ENCODE results near the gene SERTAD2. TPM values are rescaled to one million over a fixed set of nuclear protein-coding genes. Genes with fewer than 3 reads are reported as not detected.

SERTAD2 gene
- total and polyA plus RNA-seq, 2 donors (not counting 3 experiments of a cell fraction or from before 2014, with no cell fraction given) = 5.5 to 11.2 TPM

DNA sequence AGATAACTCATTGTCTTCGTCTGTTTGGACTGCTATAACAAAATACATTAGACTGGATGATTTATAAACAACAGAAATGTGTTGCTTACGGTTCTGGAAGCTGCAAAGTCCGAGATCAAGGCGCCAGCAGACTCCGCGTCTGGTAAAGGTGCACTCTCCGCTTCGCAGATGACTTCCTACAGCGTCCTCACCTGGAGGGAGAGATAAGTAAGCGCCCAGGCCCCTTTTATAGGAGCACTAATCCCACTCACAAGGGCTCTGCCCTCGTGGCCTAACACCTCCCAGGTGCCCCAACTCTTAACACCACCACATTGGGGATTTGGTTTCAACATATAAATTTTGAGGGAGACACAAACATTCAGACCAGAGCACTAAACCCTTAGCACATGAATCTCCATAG, 51.3 kb downstream of the SERTAD2 start:
- dilution Hi-C loops (cut with MboI; ENCODE audit: extremely low pct_ligation_motif_present, low sequenced_read_pairs) (no loop called here), intact Hi-C loops (cut with micrococcal nuclease) (no loop called here)
- H2AFZ ChIP-seq (ENCODE audit: low read depth, low read length) = no peak overlapping the region
- no TSS peak for BruUV-seq (replicated peaks)
- H3K9ac ChIP-seq (replicated peaks; ENCODE audit: extremely low read depth, insufficient read depth, low read length) = no peak overlapping the region
- no peaks in the 10 kb centered on the region for H3K79me2 ChIP-seq (ENCODE audit: control insufficient read depth, insufficient read depth, low read length)
- H3K9me3 ChIP-seq (replicated peaks; ENCODE audit: control insufficient read depth, insufficient read depth, low read length) = no peaks in the 10 kb centered on the region
- FAIRE-seq = no peak
- H3K9me1 ChIP-seq (replicated peaks; ENCODE audit: control insufficient read depth, extremely low read depth, insufficient read depth, low read length) = no peaks in the 10 kb centered on the region
- no peak for DNase-seq (ENCODE audit: low read depth, low spot score)
- H3K4me2 ChIP-seq (ENCODE audit: insufficient read depth, low read length) = no peak overlapping the region
- H3K27ac ChIP-seq (ENCODE audit: insufficient read depth, low read depth, low read length) = no peak overlapping the region
- no peaks in the 10 kb centered on the region for H3K36me3 ChIP-seq (ENCODE audit: control insufficient read depth in 2 of 2, extremely low read depth in 1 of 2, insufficient read depth in 2 of 2, low read length in 2 of 2)
- POLR2A ChIA-PET = no interaction called here
- CTCF ChIA-PET = no interaction called here
- H3K27me3 ChIP-seq (ENCODE audit: control insufficient read depth in 2 of 2, insufficient read depth in 2 of 2, low read length in 2 of 2) = no peaks in the 10 kb centered on the region
- TF ChIP-seq EZH2 (IDR thresholded peaks at IDR 0.05; ENCODE audit: borderline replicate concordance, low read depth, low read length, severe bottlenecking) (no peak), GATA2 (IDR thresholded peaks at IDR 0.05; ENCODE audit: insufficient read depth, insufficient read length, low read depth, low read length) (no peak), POLR2A (IDR thresholded peaks at IDR 0.05; ENCODE audit: low read depth, low read length) (no peak), JUN (IDR thresholded peaks at IDR 0.05; ENCODE audit: borderline replicate concordance, insufficient read depth, insufficient read length, low read depth) (no peak), MYC (IDR thresholded peaks at IDR 0.05; ENCODE audit: low read depth, low read length) (no peak), FOS (IDR thresholded peaks at IDR 0.05; ENCODE audit: borderline replicate concordance, insufficient read depth, low read length) (no peak), POLR2AphosphoS5 (IDR thresholded peaks at IDR 0.05; ENCODE audit: insufficient read depth, low read depth, low read length) (no peak)
- TF ChIP-seq, protein P1, sequence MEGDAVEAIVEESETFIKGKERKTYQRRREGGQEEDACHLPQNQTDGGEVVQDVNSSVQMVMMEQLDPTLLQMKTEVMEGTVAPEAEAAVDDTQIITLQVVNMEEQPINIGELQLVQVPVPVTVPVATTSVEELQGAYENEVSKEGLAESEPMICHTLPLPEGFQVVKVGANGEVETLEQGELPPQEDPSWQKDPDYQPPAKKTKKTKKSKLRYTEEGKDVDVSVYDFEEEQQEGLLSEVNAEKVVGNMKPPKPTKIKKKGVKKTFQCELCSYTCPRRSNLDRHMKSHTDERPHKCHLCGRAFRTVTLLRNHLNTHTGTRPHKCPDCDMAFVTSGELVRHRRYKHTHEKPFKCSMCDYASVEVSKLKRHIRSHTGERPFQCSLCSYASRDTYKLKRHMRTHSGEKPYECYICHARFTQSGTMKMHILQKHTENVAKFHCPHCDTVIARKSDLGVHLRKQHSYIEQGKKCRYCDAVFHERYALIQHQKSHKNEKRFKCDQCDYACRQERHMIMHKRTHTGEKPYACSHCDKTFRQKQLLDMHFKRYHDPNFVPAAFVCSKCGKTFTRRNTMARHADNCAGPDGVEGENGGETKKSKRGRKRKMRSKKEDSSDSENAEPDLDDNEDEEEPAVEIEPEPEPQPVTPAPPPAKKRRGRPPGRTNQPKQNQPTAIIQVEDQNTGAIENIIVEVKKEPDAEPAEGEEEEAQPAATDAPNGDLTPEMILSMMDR (IDR thresholded peaks at IDR 0.05; ENCODE audit: extremely low read depth in 1 of 2, insufficient read depth in 1 of 2, low read depth in 1 of 2, low read length in 2 of 2) = no peak
- H3K4me1 ChIP-seq (ENCODE audit: control insufficient read depth, extremely low read depth, insufficient read depth, low read length) = peaks cover 5% of the 10 kb centered on the region
- no peaks in the 10 kb centered on the region for H4K20me1 ChIP-seq (replicated peaks; ENCODE audit: control insufficient read depth, extremely low read depth, insufficient read depth, low read length)
- no peak overlapping the region for H3K4me3 ChIP-seq (replicated peaks in 1 of 3; ENCODE audit: insufficient read depth in 1 of 3, low read depth in 1 of 3, low read length in 3 of 3)

Measured in endothelial cell of umbilical vein (primary cell).